Lower lobe of right lung (tissue), 2 donors: ENCODE data around the gene PAFAH1B1. TPM values are rescaled to one million over a fixed set of nuclear protein-coding genes. Genes with fewer than 3 reads are reported as not detected.
A peak's percentile ranks its signal among the peaks of the same experiment; 100 is the strongest.

Source experiments
- ATAC-seq, 2 donors: fragments of 200-7000 bp; cut with Tn5 transposase; one replicate each; pipeline ENCODE4 v1.9.1; 2020 to 2022; ENCODE audit warnings: mild to moderate bottlenecking in 2 of 2, moderate library complexity in 2 of 2
- DNase-seq: peaks from one replicate; pipeline ENCODE4 v3.0.0-alpha.2; 2020
- H3K27ac ChIP-seq: fragments of 200-600 bp; one replicate; pipeline ENCODE4 v1.8.0; 2022
- H3K27me3 ChIP-seq: fragments of 200-600 bp; one replicate; pipeline ENCODE4 v1.8.0; 2022; ENCODE audit warnings: low read depth
- H3K36me3 ChIP-seq: fragments of 200-600 bp; one replicate; pipeline ENCODE4 v1.8.0; 2022; ENCODE audit warnings: mild to moderate bottlenecking
- H3K4me1 ChIP-seq: fragments of 200-600 bp; one replicate; pipeline ENCODE4 v1.8.0; 2022
- H3K4me3 ChIP-seq: fragments of 200-600 bp; one replicate; pipeline ENCODE4 v1.8.0; 2022; ENCODE audit warnings: mild to moderate bottlenecking
- H3K9me3 ChIP-seq: fragments of 200-600 bp; one replicate; pipeline ENCODE4 v1.8.0; 2022
- CTCF ChIP-seq: fragments of 200-600 bp; IDR thresholded peaks from one replicate; pipeline ENCODE4 v1.8.0; 2022; ENCODE audit warnings: antibody characterized with exemption, mild to moderate bottlenecking
- intact Hi-C: fragments of 100-400 bp; cut with DNase I; formaldehyde crosslinking; loops from one replicate; pipeline ENCODE4 v1.11.0; 2022
- total RNA-seq: library from RNA; stranded (reverse); fragmentation: NEBNext Ultra II Directional; extraction: Animal tissue kit (Norgen Biotek cat#: 25700); gene quantifications from one replicate; pipeline ENCODE4 v1.2.1, GENCODE V29; 2021
- donor health status: DM: no; HTN: yes; CAD: no; lungs with severe emphysema.

Gene PAFAH1B1
- total RNA-seq, 1 donor from 2014 or later, result 129 TPM

- Histone ChIP-seq H3K36me3 (peaks cover 86% of the 10 kb centered on the region), H3K4me1 (peaks cover 11% of the 10 kb centered on the region), H3K4me3 (no peak overlapping the region), H3K27me3 (no peaks in the 10 kb centered on the region), H3K9me3 (no peaks in the 10 kb centered on the region), H3K27ac (no peak overlapping the region)
- no peak for TF ChIP-seq CTCF
- ATAC-seq, result no peak
- DNase-seq, result no peak
- intact Hi-C loops, result no loop called here
These were observed 100.3 kb downstream of the PAFAH1B1 start for GRCh38 chr17:2693561-2694380.

GRCh38 chr17:2694381-2695242, 101.2 kb downstream of the PAFAH1B1 start:
- intact Hi-C loops, result no loop called here
- peaks cover 3% of the 10 kb centered on the region for H3K4me1 ChIP-seq
- H3K27ac ChIP-seq, result no peak overlapping the region
- no peak for ATAC-seq
- peaks cover 94% of the 10 kb centered on the region for H3K36me3 ChIP-seq
- H3K4me3 ChIP-seq, result no peak overlapping the region
- H3K27me3 ChIP-seq, result no peaks in the 10 kb centered on the region
- H3K9me3 ChIP-seq, result no peaks in the 10 kb centered on the region
- no peak for TF ChIP-seq CTCF
- DNase-seq, result no peak

- Histone ChIP-seq H3K4me3 (no peak overlapping the region), H3K27me3 (no peaks in the 10 kb centered on the region), H3K27ac (no peak overlapping the region), H3K4me1 (no peaks in the 10 kb centered on the region), H3K36me3 (peaks cover 97% of the 10 kb centered on the region), H3K9me3 (no peaks in the 10 kb centered on the region)
- TF ChIP-seq CTCF, result no peak
- no peak for ATAC-seq
- intact Hi-C loops, result no loop called here
- peak; percentile 41 for DNase-seq
These were observed 101.9 kb downstream of the PAFAH1B1 start for GRCh38 chr17:2695243-2695960.

- Histone ChIP-seq H3K4me3 (no peak overlapping the region), H3K4me1 (no peaks in the 10 kb centered on the region), H3K27ac (no peak overlapping the region), H3K27me3 (no peaks in the 10 kb centered on the region), H3K9me3 (no peaks in the 10 kb centered on the region), H3K36me3 (peaks cover 97% of the 10 kb centered on the region)
- peak; percentile 41 for DNase-seq
- no peak for ATAC-seq
- intact Hi-C loops, result no loop called here
- no peak for TF ChIP-seq CTCF
These were observed 102.7 kb downstream of the PAFAH1B1 start for GRCh38 chr17:2695961-2696760.
